Neural progenitor cell (in vitro differentiated cells): ENCODE data around the gene DNER. TPM values are rescaled to one million over a fixed set of nuclear protein-coding genes. Genes with fewer than 3 reads are reported as not detected.

ENCODE experiments used
- DNase-seq: peaks from one replicate; pipeline ENCODE4 v3.0.0-alpha.2; 2016; ENCODE audit warnings: low spot score
- H2AFZ ChIP-seq: fragments of 200-600 bp; sonication (generic); replicated peaks from 2 replicates; pipeline ENCODE4 v1.6.1; 2016; ENCODE audit warnings: antibody characterized with exemption
- H3F3A ChIP-seq: fragments of 200-600 bp; sonication (generic); 2 replicates; pipeline ENCODE4 v1.6.1; 2016; ENCODE audit warnings: antibody characterized with exemption, low read depth
- H3K27ac ChIP-seq: fragments of 200-600 bp; sonication (generic); 2 replicates; pipeline ENCODE4 v1.5.1; 2016; ENCODE audit warnings: mild to moderate bottlenecking
- H3K27me3 ChIP-seq: fragments of 200-600 bp; sonication (generic); 2 replicates; pipeline ENCODE4 v1.6.1; 2016; ENCODE audit warnings: mild to moderate bottlenecking, moderate library complexity
- H3K36me3 ChIP-seq: fragments of 200-600 bp; sonication (generic); 2 replicates; pipeline ENCODE4 v1.5.1; 2016
- H3K4me1 ChIP-seq: fragments of 200-600 bp; sonication (generic); 2 replicates; pipeline ENCODE4 v1.6.1; 2016; ENCODE audit warnings: mixed run types
- H3K4me2 ChIP-seq: fragments of 200-600 bp; sonication (generic); 2 replicates; pipeline ENCODE4 v1.6.1; 2016
- H3K4me3 ChIP-seq: fragments of 200-600 bp; sonication (generic); 2 replicates; pipeline ENCODE4 v1.5.1; 2016
- H3K79me2 ChIP-seq: fragments of 200-600 bp; sonication (generic); 2 replicates; pipeline ENCODE4 v1.6.1; 2016; ENCODE audit warnings: low read depth
- H3K9ac ChIP-seq: fragments of 200-600 bp; sonication (generic); 2 replicates; pipeline ENCODE4 v1.6.1; 2016
- H3K9me3 ChIP-seq: fragments of 200-600 bp; sonication (generic); 2 replicates; pipeline ENCODE4 v1.5.1; 2016; ENCODE audit warnings: low read depth
- H4K20me1 ChIP-seq: fragments of 200-600 bp; sonication (generic); 2 replicates; pipeline ENCODE4 v1.6.1; 2016; ENCODE audit warnings: low read depth
- H3K27ac Mint-ChIP-seq: 3 replicates; pipeline ENCODE4 v1.8.0; 2021; ENCODE audit warnings: mixed read lengths
- H3K27me3 Mint-ChIP-seq: 2 replicates; pipeline ENCODE4 v1.8.0; 2022; ENCODE audit warnings: low read depth, mild to moderate bottlenecking, inconsistent platforms, moderate library complexity, mixed read lengths; ENCODE audit not compliant: insufficient read depth
- H3K36me3 Mint-ChIP-seq: 3 replicates; pipeline ENCODE4 v1.8.0; 2021; ENCODE audit warnings: mixed read lengths
- H3K4me1 Mint-ChIP-seq: 3 replicates; pipeline ENCODE4 v1.8.0; 2021; ENCODE audit warnings: mixed read lengths
- H3K4me3 Mint-ChIP-seq: 3 replicates; pipeline ENCODE4 v1.8.0; 2021; ENCODE audit warnings: mild to moderate bottlenecking, moderate library complexity, mixed read lengths
- H3K9me3 Mint-ChIP-seq: 3 replicates; pipeline ENCODE4 v1.8.0; 2020; ENCODE audit warnings: mixed read lengths
- EZH2 ChIP-seq: fragments of 200-600 bp; sonication (generic); IDR thresholded peaks from 2 replicates; pipeline ENCODE4 v1.6.1; 2017; ENCODE audit warnings: antibody characterized with exemption, mild to moderate bottlenecking, moderate library complexity
- EZH2phosphoT487 ChIP-seq: fragments of 200-600 bp; sonication (generic); IDR thresholded peaks from 2 replicates; pipeline ENCODE4 v1.6.1; 2017; ENCODE audit warnings: antibody characterized with exemption
- total RNA-seq: library from RNA; depleted of rRNA; stranded (reverse); fragments of >200 nt; gene quantifications from 2 replicates; pipeline ENCODE4 v1.2.3, GENCODE V29; 2015; ENCODE audit warnings: low replicate concordance
- TF ChIP-seq, protein P1 (sequence below): fragments of 200-600 bp; sonication (generic); IDR thresholded peaks from 2 replicates; pipeline ENCODE4 v1.5.1; 2017; ENCODE audit warnings: antibody characterized with exemption, mild to moderate bottlenecking

DNER gene
- total RNA-seq, 1 donor from 2014 or later, result 0.97 TPM

DNA sequence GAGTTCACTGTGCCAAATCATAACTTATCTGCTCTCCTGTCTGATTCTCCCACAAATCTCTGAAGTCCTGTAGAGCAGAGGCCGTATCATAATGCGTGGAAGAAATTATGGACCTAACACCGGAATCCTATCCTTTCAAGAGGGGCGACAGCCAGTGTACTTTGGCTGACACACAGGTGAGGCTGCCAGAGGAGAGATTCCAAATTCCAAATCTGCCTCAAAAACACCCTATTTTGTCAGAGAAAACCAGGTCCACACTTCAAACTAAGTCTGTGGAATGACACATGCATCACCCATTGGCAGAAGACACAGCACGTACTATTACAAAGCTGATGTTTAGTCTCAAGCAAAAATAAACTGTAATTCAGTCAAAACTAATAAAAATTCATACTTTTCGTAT is 304.1 kb downstream of the DNER start:
- no peak overlapping the region for H3K27ac ChIP-seq

DNA sequence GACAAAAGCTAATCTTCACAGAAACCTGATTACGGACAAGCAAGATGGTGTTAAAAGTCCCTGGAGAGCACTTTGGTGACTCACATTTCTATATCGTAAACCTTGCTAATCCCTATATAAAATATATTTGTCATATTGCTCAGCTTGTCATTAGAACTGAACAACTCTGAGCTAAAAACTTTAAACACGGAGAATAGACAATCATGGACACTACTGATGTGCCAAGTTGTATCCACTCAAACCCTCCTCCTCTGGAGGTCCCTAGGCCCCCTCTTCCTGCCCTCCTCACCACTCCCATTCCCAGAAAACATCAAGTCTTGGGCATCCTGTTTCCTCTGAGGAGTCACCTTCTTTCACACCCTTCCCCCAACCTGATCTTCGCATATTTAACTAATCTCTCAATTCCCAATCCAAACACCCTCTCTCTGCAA is 304.6 kb downstream of the DNER start:
- H3K27ac Mint-ChIP-seq, result no peak overlapping the region
- no peak overlapping the region for H3K27ac ChIP-seq
- H3K27me3 ChIP-seq, result no peaks in the 10 kb centered on the region
- no peak overlapping the region for H3K4me3 ChIP-seq
- no peaks in the 10 kb centered on the region for H3K36me3 Mint-ChIP-seq
- H3K9me3 Mint-ChIP-seq, result no peaks in the 10 kb centered on the region
- no peaks in the 10 kb centered on the region for H3K4me1 ChIP-seq
- DNase-seq, result no peak
- H3K79me2 ChIP-seq, result no peaks in the 10 kb centered on the region
- no peak overlapping the region for H3K9ac ChIP-seq
- no peak for TF ChIP-seq EZH2phosphoT487
- TF ChIP-seq EZH2, result no peak
- TF ChIP-seq, protein P1, sequence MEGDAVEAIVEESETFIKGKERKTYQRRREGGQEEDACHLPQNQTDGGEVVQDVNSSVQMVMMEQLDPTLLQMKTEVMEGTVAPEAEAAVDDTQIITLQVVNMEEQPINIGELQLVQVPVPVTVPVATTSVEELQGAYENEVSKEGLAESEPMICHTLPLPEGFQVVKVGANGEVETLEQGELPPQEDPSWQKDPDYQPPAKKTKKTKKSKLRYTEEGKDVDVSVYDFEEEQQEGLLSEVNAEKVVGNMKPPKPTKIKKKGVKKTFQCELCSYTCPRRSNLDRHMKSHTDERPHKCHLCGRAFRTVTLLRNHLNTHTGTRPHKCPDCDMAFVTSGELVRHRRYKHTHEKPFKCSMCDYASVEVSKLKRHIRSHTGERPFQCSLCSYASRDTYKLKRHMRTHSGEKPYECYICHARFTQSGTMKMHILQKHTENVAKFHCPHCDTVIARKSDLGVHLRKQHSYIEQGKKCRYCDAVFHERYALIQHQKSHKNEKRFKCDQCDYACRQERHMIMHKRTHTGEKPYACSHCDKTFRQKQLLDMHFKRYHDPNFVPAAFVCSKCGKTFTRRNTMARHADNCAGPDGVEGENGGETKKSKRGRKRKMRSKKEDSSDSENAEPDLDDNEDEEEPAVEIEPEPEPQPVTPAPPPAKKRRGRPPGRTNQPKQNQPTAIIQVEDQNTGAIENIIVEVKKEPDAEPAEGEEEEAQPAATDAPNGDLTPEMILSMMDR, result no peak
- H3K36me3 ChIP-seq, result no peaks in the 10 kb centered on the region
- no peaks in the 10 kb centered on the region for H4K20me1 ChIP-seq
- H3K4me2 ChIP-seq, result no peak overlapping the region
- no peak overlapping the region for H2AFZ ChIP-seq
- peaks cover 19% of the 10 kb centered on the region for H3K4me1 Mint-ChIP-seq
- H3K9me3 ChIP-seq, result no peaks in the 10 kb centered on the region
- no peak overlapping the region for H3K4me3 Mint-ChIP-seq
- no peaks in the 10 kb centered on the region for H3K27me3 Mint-ChIP-seq
- no peaks in the 10 kb centered on the region for H3F3A ChIP-seq

More for the DNA sequence above, 304.1 kb downstream of the DNER start:
- H3F3A ChIP-seq, result no peaks in the 10 kb centered on the region
- no peaks in the 10 kb centered on the region for H3K27me3 ChIP-seq
- no peaks in the 10 kb centered on the region for H3K27me3 Mint-ChIP-seq
- no peaks in the 10 kb centered on the region for H3K4me1 ChIP-seq
- no peak overlapping the region for H3K4me2 ChIP-seq
- no peak for DNase-seq
- no peaks in the 10 kb centered on the region for H3K9me3 Mint-ChIP-seq
- TF ChIP-seq EZH2 (no peak), EZH2phosphoT487 (no peak)
- TF ChIP-seq, protein P1, result no peak
- H3K27ac Mint-ChIP-seq, result no peak overlapping the region
- H3K9me3 ChIP-seq, result no peaks in the 10 kb centered on the region
- no peaks in the 10 kb centered on the region for H3K36me3 Mint-ChIP-seq
- H3K36me3 ChIP-seq, result no peaks in the 10 kb centered on the region
- no peaks in the 10 kb centered on the region for H4K20me1 ChIP-seq
- H3K4me3 ChIP-seq, result no peak overlapping the region
- H3K4me1 Mint-ChIP-seq, result peaks cover 19% of the 10 kb centered on the region
- no peak overlapping the region for H3K9ac ChIP-seq
- H3K4me3 Mint-ChIP-seq, result no peak overlapping the region
- H2AFZ ChIP-seq, result no peak overlapping the region
- H3K79me2 ChIP-seq, result no peaks in the 10 kb centered on the region

DNA sequence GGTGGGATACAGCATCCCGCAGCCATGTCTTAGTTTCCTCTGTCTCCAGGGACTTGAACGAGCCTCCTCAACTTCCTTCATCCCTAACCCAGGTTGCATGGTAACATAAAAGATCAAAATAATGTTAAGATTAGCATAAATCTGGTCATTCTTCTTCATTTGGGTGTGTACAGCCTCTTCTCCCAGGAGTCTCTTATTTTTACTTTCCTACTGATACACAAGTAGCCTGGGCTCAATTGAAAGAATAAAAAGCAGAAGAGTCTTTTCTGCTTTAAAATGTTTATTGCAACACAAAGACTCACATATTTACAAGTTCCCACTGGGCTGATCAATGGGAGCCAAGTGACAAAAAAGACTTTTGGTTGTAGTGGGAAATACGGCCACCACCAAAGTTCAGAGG is 305.4 kb downstream of the DNER start:
- Histone ChIP-seq H3F3A (no peaks in the 10 kb centered on the region), H3K4me2 (no peak overlapping the region), H2AFZ (no peak overlapping the region), H3K27ac (no peak overlapping the region), H4K20me1 (no peaks in the 10 kb centered on the region), H3K4me3 (no peak overlapping the region), H3K36me3 (no peaks in the 10 kb centered on the region), H3K79me2 (no peaks in the 10 kb centered on the region), H3K4me1 (no peaks in the 10 kb centered on the region), H3K9ac (no peak overlapping the region), H3K9me3 (no peaks in the 10 kb centered on the region), H3K27me3 (no peaks in the 10 kb centered on the region)
- Mint-ChIP-seq H3K4me1 (peaks cover 19% of the 10 kb centered on the region), H3K4me3 (no peak overlapping the region), H3K27ac (no peak overlapping the region), H3K27me3 (no peaks in the 10 kb centered on the region), H3K36me3 (no peaks in the 10 kb centered on the region), H3K9me3 (no peaks in the 10 kb centered on the region)
- DNase-seq, result no peak
- TF ChIP-seq EZH2phosphoT487, result no peak
- TF ChIP-seq EZH2, result no peak
- TF ChIP-seq, protein P1, result no peak
